22Rv1 (cell line): ENCODE measurements around the gene LSM7.

Experiments used
- H3K27ac ChIP-seq: fragments of 450-650 bp; 2 replicates; pipeline ENCODE4 v1.5.1; 2017
- CTCF ChIP-seq: fragments of 450-650 bp; IDR thresholded peaks from 2 replicates; pipeline ENCODE4 v1.5.1; 2017; ENCODE audit warnings: mild to moderate bottlenecking
- ZFX ChIP-seq: fragments of 450-650 bp; IDR thresholded peaks from 2 replicates; pipeline ENCODE4 v1.6.1; 2017; ENCODE audit warnings: antibody characterized with exemption, borderline replicate concordance

The LSM7 gene

GRCh38 chr19:2325281-2326046 is 2.9 kb downstream of the LSM7 start:
- no peak overlapping the region for H3K27ac ChIP-seq
- no peak for TF ChIP-seq ZFX
- TF ChIP-seq CTCF: no peak

GRCh38 chr19:2324220-2324948 is 4.0 kb downstream of the LSM7 start:
- no peak overlapping the region for H3K27ac ChIP-seq
- TF ChIP-seq ZFX (no peak), CTCF (no peak)

- no peak overlapping the region for H3K27ac ChIP-seq
- TF ChIP-seq CTCF: no peak
- TF ChIP-seq ZFX: no peak
These were observed 4.7 kb downstream of the LSM7 start for GRCh38 chr19:2323707-2324106.

GRCh38 chr19:2321565-2322283 is 6.7 kb downstream of the LSM7 start:
- H3K27ac ChIP-seq: no peak overlapping the region
- no peak for TF ChIP-seq ZFX
- no peak for TF ChIP-seq CTCF

GRCh38 chr19:2320939-2321338 is 7.4 kb downstream of the LSM7 start:
- H3K27ac ChIP-seq: no peak overlapping the region
- TF ChIP-seq CTCF: no peak
- no peak for TF ChIP-seq ZFX

- TF ChIP-seq CTCF: no peak
- no peak for TF ChIP-seq ZFX
- no peak overlapping the region for H3K27ac ChIP-seq
These were observed 8.3 kb downstream of the LSM7 start for GRCh38 chr19:2320049-2320448.
